GM21529 (cell line): Measurements from ENCODE around the gene PDPR.
"Not testable (repeated sequence)": the region's sequence is repeated elsewhere in the genome, so short reads cannot be mapped to it uniquely, and the experiment has no call there.

Experiments used
- ATAC-seq: cut with Tn5 transposase; IDR thresholded peaks from one replicate; pipeline ENCODE4 v1.9.1; 2021; ENCODE audit not compliant: unreplicated experiment

PDPR gene

DNA sequence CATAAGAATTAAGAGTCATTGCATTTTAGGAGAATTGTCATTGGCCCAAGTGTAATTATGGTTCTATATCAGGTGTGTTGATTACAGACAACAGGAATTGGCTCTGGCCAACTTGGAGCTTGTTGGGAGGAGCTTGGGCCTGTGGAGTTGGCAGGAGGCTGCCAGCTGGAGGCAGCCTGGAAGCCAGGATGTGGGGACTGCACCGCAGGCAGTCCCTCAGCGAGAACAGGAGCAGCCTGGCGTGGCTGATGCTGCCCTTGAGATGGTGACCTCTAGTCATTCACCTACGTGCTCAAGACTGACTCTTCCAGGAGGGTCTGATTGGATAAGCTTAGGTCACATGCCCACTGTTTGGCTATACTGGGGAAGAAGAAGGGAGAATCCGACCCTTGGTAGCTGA lies 13.6 kb downstream of the PDPR start:
- not testable (repeated sequence) for ATAC-seq

DNA sequence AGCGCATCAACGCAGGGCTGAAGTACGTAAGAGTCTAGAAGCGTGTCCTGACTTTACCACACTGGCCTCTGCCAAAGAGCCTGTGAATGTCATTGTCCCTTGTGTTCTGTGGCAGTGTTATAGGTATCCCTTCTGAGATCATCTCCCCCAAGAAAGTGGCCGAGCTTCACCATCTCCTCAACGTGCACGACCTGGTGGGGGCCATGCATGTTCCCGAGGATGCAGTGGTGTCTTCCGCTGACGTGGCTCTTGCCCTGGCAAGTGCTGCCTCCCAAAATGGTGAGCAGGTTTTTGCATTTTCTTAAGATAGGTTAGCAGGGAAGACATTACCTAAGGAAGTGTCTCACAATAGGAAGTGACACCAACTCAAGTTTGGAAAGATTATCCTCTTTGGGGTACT lies 14.7 kb downstream of the PDPR start:
- not testable (repeated sequence) for ATAC-seq

DNA sequence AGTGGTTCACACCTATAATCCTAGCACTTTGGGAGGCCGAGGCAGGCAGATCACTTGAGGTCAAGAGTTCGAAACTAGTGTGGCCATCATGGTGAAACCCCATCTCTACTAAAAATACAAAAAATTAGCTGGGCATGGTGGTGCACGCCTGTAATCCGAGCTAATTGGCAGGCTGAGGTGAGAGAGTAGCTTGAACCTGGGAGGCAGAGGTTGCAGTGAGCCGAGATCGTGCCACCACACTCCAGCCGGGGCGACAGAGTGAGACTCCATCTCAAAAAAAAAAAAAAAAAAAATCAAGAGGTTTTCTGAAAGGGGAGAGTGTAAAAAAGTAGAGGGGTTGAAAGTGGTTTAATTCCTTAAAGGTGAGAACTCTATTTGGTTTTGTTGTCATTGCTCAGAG lies 21.7 kb downstream of the PDPR start:
- ATAC-seq = not testable (repeated sequence)

DNA sequence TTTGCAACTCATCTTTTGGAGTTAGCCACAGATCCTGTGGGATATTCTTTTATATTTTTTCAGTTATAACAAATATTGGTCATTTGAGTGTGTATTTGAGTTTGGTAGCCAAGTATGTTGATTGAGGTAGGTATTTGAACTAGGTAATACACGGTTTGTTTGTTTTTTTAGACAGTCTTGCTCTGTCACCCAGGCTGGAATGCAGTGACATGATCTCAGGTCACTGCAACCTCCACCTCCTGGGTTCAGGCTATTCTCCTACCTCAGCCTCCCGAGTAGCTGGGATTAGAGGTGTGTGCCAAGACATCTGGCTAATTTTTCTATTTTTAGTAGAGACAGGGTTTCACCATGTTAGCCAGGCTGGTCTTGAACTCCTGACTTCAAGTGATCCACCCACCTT lies 22.5 kb downstream of the PDPR start:
- not testable (repeated sequence) for ATAC-seq

DNA sequence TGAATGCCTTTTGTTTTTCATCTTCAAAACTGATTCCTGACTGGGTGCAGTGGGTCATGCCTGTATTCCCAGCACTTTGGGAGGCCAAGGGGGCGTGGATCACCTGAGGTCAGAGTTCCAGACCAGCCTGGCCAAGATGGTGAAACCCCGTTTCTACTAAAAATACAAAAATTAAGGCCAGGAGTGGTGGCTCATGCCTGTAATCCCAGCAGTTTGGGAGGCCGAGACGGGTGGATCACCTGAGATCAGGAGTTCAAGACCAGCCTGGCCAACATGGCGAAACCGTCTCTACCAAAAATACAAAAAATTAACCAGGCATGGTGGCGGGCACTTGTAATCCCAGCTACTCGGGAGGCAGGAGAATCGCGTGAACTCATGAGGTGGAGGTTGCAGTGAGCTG lies 28.6 kb downstream of the PDPR start:
- ATAC-seq = not testable (repeated sequence)

DNA sequence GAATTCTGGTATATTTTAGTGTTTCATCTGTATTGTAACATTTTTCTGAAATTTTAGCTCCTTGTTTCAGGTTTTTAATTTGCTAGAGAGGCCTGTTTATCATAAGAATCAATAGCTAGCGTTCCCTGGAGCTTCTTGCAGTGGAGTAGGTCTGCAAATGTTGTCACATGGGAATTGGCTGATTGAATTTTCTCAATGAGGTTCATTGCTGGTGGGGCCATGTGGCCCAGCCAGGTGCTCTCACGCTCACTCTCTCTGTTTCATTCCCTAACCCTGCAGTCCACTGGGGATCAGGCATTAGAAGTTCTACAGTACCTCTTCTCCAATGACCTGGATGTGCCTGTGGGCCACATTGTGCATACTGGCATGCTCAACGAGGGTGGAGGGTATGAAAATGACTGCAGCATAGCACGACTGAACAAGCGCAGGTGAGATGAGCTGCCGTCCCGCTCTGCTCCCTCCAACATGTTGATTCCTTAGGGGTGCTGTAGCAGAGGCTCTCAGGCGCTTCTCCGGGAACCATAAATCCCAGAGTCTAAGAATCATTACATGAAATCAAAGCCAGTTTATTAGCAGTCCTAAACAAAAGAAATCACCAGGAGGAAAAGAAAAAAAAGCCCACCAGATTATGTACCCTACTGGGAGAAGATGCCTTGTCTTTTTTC lies 29.2 kb downstream of the PDPR start:
- ATAC-seq = not testable (repeated sequence)

DNA sequence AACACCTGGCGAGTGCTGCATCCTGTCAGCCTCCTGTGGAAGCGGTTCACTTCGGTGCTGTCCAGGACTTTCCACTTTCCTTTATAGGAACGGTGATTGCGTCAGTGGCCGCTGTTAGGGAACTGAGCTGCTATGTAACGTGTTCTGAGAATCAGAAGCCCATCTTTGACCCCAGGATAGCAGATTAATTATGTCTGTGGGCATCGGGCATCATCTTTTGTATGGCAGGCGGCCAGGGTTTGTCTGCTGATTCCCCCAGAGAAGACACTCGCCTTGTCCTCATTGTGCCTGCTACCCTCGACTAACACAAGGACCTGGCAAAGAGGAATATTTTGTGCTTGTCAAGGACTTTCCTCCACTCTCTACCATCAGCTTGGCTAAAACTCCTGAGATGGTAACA lies 33.7 kb downstream of the PDPR start:
- not testable (repeated sequence) for ATAC-seq

DNA sequence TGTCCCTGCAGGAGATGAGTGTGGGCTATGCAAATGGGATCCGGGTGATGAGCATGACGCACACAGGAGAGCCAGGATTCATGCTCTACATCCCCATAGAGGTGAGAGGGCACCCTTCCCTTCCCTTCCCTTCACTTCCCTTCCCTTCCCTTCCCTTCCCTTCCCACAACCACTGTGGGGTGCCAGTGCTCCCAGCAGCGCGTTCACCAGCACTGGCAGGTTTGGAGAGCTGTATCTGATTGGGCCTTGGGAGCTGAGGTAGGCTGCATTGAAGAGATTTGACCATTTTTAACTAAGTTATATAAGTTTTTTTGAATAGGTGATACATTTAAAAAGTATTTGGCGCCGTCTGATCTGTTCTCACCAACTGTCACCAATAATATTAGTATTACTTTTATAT lies 34.3 kb downstream of the PDPR start:
- ATAC-seq = not testable (repeated sequence)

DNA sequence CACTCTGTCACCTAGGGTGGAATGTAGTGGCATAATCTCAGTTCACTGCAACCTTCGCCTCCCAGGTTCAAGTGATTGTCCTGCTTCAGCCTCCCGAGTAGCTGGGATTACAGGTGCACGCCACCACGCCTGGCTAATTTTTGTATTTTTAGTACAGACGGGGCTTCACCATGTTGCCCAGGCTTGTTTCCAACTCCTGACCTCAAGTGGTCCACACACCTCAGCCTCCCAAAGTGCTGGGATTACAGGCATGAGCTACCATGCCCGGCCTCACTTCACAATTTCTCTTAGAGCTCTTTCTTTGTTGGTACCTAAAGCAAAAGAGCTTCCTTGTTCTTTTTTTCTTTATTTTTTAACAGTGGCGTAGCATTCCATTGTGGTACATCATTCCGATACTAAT lies 35.2 kb downstream of the PDPR start:
- ATAC-seq = not testable (repeated sequence)

DNA sequence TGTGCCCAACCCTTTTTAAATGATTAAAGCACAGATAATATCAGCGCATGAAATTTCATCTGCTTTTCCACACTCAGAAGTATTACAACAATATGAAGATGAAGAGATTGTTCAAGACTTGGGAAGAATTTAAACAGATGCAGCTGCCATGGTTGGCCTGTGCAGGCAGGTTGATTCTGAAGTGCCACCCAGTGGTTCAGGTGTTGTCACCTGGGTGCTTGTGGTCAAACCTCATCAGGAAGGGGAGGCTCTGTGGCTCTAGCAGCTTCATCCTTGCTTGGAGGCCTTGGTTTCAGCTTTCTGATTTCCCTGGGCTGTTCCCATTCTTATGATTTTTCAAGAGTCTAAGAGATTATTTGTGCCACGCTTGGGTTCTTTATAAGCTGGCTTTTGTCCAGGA lies 37.3 kb downstream of the PDPR start:
- no peak for ATAC-seq

DNA sequence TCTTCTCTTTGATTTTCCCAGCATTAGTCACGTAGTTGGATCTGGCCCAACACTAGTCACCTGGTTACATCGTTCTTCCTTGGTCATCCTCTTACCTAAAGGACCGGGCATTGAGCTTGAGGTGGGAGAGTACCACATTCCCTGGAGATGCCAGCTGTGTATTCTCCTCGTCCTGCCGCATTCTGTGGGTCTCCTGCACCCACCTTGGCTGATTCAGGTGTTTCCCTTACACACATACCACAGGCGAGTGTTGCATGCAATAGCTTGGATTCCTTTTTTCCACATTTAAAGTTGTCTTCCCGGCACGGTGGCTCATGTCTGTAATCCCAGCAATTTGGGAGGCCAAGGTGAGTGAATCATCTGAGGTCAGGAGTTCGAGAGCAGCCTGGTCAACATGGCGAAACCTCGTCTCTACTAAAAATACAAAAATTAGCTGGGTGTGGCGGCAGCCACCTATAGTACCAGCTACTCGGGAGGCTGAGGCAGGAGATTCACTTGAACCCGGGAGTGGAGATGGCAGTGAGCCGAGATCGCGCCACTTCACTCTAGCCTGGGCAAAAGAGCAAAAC lies 37.9 kb downstream of the PDPR start:
- ATAC-seq = no peak

DNA sequence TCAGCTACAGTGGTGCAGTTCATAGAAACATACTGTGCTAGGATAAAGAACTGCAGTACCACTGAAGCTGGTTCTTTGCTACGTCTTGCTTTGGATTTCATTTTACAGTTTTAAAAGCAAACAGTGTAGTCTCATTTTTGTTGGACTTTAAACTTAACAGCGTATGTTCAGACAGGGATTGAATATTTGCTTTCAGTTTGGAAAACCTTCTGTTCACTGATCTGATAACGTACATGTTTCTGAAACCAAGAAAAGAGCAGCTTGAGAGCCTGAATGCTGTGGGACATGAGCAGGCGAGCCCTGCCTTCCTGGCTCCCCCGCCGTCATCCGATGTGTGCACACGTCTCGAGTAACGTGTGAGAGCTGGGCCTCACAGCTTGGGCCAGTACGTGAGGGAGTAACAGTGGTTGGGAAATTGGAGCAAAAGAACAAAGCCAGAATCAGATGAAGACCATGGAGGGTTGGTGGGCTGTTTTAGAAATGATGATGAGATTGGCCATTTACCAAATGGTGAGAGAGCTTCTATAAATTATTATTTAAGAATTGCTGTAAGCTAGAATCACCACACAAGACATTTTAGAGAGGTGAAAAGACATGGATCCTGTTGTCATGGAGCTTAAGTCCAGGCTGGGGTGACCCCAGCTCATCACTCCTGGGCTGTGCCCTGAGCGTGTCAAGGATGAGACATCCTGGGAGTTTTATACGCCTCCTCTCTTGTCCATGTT lies 38.6 kb downstream of the PDPR start:
- ATAC-seq = no peak

DNA sequence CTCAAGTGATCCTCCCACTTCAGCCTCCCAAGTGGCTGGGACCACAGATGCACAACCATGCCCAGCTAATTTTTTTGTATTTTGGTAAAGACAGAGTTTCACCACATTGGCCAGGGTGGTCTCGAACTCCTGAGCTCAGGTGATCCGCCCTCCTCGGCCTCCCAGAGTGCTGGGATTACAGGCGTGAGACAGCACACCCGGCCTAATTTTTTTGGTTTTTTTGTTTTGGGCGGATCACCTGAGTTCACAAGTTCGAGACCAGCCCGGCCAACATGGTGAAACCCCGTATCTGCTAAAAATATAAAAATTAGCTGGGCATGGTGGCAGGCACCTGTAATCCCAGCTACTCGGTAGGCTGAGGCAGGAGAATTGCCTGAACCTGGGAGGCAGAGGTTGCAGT lies 40.6 kb downstream of the PDPR start:
- not testable (repeated sequence) for ATAC-seq

DNA sequence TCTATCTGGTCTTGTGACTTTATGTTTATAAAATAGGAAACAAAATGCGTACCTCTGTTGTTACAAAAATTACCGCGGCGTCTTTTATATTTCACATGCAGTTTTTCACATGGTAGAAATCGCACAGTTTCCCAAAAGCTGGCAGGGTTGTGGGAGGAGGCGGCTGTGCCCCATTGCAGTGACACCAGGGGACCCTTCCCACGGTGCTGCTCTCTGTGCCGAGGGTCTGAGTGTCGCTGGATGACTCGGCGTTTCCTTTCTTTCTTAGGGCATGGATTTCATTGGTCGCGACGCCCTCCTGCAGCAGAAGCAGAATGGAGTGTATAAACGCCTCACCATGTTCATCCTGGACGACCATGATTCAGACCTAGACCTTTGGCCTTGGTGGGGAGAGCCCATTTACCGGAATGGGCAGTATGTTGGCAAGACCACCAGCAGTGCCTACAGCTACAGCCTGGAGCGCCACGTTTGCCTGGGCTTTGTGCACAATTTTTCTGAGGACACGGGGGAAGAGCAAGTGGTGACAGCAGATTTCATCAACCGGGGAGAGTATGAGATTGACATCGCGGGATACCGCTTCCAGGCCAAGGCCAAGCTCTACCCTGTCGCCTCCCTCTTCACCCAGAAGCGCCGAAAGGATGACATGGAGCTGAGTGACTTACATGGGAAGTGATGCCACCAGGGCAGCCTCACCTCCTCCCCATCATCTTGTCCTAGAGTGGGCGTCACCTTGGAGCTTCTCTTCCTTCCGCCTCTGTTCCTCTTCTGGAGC lies 42.3 kb downstream of the PDPR start:
- no peak for ATAC-seq

DNA sequence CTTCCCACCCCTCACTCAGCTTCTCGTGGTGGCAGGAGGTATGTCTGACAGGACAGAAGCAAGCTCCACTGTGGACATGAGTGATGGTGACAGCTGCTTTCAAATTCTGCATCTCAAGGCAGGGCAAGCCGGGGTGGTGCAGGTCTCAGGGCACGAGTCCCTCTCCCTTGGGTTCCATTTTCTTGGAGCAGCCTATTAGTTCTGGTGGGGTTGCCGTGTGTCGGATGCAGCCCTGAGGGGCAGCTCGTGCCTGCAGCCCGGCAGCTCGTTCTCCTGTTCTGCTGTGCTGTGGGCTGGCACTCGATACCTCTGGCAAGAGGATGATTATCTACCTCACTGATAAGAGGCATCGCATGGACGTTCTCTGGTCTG lies 43.0 kb downstream of the PDPR start:
- ATAC-seq = no peak

DNA sequence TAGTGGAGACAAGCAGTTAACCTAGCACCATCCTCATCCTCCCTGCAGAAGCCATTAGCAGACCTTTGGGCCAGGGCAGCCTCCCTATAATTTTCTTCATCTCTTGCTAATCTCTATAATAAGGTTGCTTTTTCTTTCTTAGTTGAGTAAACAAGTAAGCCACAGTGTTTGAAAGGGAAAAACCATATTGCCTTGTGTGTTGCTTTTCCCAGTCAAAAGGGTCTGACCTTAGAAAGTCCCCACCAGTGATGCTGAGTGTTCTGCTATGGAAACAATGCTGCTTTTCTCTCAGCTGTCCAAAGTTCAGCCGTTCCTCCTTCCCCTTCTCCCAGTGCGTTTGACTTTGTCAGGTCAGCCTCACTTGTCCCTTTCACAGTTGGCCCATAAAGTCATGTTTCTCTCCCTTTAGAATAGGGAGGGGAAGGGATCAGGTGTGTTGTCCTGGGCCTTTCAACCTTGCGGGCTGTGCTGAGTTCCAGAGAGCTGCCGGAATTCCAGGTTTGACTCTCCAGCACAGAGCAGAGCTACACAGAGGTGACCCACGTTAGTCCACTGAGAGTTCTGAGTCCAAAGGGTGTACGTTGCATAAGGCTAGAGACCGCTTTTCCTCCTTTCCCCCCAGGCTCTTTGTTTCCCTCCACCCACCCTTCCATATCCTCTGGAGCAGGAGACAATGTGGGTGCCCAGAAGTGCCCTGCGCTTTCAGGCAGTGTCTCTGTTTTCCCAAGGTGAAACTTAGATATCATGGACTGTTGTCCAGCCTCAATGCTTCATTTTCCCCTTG lies 43.5 kb downstream of the PDPR start:
- no peak for ATAC-seq

DNA sequence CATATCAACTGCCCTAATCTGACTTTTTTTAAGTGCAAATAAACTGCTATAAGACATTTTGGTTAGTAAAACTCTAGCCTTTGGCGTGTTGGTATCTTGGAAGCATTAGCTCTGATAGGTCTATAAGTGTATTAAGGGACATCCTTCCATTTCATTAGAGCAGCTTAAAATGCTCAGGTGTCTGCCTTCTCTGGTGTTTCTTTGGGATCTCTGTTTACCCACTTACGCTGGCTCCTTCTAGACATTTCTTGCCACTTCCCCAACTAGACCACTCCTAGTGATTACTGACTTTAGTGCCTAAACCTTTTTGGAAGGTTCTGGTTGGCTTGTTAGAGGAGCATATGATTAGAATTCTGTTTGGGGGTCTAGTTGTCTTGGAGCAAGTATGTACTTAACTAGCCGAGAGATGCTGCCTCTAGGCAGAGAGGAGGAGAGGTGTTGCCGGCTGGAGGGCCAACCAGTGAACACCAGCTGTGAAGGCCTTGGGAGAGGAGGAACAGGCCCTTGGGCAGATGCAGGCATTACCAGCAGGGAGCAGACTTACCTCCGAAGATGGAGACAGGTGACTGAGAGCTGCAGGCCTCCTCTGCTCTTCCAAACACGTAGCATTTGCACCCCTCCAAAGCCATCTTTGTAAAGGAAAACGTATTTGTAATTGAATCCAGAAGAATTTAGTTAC lies 44.3 kb downstream of the PDPR start:
- ATAC-seq = no peak

DNA sequence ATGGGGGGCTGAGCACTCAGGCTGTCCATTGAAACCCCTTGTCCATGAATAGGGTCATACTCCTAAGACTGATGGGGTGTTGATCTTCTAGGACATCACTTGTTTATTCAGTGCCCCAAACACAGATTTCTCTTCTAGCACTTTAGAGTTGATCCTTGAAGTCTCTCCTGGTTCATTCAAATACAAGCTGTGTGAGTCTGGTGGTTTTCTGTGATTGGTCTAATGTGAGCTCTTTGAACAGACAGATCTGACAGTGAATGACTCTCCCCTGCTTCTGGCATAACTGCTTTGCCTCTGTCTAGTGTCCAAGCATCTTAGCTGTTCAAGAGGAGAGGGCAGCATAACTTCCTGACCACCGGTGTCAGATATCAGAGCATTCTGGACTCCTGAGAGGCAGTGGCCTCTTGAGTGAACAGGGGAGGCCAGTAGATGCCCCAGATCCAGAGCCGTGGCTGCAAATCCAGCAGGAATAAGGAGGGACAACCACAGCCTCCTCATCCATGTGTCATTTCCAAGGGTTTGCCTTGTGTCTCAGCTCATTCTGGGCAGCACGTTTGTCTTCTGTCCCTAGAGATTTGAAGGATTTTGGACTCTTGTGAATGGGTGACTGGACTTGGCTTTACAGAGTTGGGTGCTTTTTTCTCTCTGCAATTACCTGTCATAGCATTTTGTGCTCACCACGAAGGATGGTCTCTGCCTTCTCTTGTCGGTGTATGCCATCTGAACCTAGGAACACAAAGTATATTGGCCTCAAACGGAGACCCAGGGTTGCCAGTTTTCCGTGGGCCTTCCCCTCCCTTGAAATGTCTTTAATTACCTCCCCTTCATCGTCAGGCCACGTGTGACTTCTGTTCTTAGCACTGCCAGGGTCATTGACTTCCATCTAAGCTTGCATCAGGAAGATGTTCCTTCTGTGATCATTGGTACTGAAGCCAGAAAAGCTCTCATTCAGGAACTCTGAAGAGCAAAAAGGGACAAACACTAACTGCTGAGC lies 45.5 kb downstream of the PDPR start:
- no peak for ATAC-seq

DNA sequence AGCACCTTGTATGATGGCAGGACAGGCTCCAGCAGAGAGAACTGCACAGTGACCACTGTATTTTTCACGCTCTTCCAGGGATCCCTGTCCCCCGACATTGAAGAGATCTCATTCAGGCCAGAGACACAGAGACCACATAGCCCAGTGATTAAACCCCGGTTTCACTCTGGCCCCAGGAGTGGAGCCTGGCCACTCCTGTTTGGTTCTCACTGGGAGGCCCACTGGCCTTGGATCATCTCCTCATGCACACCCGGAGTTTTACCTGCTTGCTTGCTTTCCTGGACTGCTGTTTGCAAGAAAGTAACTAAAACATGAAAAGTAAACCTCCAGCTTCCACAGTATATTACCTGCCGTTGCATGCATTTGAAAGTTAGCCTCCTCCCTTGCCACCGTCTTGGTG lies 46.3 kb downstream of the PDPR start:
- no peak for ATAC-seq
